CD4-positive, alpha-beta T cell treated with Interferon alpha-2 for 1 hour (primary cell): ENCODE measurements around the gene RPS19.

Experiments
- DNase-seq, 2 donors: peaks; one replicate each; pipeline ENCODE4 v3.0.0-alpha.2; 2020 to 2022

The RPS19 gene

DNA sequence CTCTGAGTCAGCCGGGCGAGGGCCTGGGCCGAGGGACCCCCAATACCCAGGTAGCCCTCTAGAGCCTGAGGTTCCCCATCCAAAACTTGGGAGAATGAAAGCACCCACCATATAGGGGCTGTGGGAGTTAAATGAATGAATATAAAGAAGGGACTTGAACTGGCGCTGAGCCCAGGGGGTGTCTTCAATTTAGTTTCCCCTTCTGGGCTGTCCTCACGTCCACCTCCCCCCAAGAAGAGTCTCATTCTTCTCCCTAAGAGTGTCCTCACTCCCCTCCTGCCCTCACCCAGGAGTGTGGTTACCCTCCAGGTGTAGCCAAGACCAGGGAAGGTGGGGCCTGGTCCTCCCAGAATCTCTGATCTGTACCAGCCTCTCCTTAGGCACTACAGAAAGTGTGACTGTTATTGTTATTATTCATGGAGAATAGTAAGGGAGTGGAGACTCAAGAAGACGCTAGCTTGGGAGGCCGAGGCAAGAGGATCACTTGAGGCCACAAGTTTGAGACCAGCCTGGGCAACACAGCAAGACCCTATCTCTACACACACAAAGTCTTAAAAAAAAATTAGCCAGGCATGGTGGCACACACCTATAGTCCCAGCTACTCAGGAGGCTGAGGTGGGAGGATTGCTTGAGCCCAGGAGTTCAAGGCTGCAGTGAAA is 19.7 kb downstream of the RPS19 start:
- DNase-seq = no peak

DNA sequence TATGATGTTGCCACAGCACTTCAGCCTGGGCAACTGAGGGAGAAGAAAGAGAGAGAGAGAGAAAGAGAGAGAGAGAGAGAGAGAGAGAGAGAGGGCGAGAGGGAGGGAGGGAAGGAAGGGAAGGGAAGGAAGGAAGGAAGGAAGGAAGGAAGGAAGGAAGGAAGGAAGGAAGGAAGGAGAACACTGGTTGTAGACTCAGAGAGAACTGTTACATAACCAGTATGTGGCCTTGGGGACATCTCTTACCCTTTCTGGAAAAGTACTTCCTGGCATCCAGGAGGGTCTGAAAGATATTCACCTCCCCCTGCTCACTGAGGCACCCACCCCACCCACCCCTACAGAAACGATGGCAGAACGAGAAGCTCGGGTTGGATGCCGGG is 20.3 kb downstream of the RPS19 start:
- DNase-seq = no peak

DNA sequence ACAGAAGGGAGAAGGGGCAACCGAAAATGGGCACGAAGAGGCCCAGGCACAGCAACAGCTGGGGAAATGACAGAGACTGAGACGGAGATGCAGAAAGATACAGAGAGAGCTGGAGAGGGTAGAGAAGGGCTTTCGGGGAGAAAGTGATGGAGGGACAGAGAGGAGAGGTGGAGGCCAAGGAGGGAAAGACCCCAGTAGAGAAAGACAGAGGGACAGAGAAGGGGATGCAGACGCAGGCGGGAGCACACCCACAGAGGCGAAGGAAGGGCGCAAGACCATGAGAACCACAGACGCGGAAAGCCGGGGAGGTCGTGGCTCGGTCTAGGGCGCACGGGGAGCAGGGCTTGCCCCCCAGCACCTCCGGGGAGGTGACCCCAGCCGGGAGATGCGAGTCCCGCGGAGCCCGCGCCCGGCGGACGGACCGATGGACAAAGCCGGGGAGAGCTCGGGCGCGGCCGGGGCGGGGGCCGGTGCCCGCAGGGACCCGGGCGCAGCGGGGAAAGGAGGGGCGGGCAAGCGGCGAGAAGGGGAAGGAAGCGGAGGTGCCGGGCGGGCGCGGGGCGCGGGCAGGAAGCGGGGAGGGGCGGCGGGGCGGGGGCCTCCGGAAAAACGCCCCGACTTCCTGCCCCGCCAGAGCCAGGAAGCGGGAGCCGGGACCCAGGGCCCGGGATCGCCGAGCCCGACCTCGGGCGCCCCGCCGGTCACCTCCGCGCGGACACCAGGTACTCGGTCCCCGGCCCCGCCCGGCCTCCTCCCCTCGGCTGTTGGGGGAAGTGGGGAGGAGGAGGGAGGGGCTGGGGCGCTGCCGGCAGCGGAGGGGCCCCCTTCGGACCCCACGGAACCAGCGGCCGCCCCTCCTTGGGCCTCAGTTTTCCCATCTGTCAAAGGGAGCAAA is 22.8 kb downstream of the RPS19 start, which contains the start of gene ARHGEF1:
Gene ARHGEF1, plus strand, starts transcription at position 617 of the 895 bp plus-strand sequence. CDS start 4,899 bp downstream, outside the sequence.
- peak; percentile 40 to 60 for DNase-seq

DNA sequence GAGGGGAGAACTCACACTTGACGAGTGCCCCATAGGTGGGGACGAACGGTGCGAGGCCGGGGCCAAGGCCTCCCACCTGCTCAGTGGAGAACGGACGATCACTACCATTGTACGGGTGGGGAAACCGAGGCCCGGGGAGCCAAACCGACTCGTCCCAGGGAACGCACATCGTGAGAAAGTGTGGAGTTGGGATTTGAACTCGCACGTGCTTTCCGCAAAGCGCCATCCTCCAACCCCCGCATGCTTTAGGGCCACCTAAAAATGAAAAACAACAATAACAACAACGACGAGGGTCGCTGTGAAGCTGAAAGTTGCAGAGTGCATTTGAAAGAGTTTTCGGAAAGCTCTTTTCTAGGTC is 23.4 kb downstream of the RPS19 start:
- no peak for DNase-seq

DNA sequence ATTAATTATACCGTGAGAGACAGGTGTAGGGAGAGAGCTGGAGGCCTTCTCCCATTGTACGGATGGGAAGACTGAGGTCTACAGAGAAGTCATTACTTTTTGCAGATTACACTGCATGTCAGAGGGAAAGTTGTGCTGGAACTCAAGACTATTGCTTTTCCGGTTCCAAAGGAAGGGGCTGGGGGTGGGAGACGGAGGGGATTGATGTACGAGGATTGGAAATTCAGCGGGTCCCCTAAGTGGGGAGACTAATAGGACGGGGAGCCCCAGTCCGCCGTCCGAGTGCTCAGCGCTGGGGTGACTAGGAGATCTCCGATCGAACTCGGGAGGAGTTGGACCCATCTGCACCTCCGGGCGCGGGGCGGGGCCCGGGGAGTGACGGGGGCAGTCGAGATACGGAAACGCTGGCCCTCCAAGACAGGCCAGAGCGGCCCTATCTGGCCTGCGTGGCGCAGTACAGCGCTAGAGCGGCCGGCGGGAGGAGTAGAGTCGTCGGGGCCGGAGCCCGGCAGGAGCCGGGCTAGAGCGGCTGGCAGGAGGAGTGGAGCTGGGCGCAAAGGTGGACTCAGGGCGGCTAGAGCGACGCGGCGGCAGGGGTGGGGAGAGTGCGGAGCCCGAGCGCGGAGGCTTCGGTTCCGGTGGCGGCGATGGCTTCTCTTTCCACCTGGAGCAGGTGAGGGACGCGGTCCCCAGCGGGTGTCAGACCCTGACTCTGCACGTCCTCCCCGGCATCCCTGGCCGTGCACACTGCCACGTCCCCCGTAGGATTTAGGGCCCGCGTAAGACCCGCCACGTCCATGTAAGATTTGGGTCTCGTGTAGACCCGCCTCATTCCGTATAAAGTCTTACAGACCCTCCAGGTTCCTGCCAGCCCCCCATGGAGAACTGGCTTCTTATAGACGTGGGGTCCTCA is 24.0 kb downstream of the RPS19 start:
- DNase-seq = peak; percentile 92 to 93

DNA sequence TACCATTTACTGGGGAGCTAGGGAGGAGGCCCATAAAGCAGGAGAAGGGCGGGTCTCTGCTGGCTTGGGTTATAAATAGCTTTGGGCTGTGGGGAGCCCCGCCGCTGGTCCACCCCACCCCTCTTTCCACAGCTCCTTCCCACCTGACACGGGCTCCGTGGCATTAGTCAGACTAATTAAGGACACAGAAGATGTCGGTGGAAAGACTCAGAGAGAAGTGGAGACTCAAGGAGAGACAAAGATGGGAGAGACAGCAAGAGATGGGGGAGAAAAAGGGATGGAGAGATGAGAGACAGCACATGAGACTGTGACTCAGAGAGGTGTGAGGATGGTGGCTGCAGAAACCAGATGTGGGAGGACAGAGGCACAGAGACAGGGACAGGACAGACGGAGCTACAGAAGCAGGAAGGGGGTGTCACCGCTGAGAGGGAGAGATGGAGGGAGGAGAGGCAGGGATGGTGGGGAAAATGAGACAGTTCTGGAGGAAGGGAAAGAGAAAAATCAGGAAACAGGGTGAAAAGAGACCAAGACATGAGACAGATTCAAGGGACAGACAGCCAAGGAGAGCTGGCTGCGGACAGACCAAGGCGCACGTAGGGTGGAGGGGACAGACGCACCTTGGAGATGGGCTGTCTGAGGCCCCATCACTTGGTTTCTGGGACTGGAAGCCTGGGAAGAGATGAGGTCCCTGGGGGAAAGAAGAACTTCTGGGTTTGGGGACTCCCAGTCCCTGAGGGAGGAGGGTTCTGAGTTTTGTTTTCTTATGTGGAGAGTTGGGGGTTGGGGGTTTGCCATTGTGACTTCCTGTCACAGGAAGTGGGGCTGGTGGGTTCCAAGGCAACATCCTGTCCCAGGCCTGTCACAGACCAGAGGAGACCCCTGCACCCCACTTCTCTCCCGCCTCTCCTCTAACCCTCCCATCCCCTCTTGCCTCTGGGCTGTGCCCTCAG is 27.0 kb downstream of the RPS19 start:
- DNase-seq = peak; percentile 70 to 80

DNA sequence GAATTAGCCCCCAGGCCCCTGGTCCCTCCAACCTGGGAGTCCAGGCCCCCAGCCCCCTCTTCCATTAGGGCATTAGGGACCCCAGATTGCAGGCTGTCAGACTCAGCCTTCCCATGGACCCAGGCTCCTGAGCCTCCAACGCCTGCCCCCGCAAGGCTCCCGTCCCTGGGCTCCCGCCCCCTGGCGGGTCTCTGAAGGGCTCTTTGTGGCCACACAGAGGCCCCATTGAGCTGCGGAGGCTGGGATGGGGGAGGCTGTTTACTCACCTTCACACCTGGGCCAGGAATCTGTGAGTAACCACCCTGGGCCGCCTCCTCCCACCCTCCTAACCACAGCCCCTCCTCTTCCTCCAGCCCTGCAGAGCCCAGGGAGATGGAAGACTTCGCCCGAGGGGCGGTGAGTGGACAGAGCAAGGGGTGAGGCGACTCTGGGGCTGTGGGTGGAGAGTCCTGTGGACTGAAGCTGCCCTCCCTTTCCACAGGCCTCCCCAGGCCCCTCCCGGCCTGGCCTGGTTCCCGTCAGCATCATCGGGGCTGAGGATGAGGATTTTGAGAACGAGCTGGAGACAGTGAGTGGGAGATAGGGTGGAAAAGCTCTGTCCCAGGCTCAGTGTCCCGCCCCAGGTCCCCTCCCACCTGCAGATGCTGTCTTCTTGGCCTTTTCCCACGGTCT is 27.8 kb downstream of the RPS19 start:
- DNase-seq = peak; percentile 76 to 83

DNA sequence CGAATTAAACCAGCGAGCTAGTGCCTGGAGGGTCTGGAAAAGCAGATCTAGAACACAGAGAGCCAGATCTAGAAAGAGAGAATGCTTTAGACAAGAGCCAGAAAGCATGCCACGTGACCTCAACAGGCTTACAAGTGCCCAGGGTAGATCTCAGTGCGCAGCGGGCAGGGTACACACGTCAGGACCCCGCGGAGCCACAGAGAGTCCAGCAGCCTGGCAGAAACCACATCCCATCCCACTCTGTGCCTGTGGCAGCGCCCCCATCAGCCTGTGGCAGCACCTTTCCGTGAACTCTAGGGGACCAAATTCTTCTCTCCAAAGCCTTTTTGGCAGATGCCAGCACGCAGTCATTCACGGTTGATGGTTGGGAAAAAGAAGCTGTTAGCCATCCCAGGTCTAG is 28.9 kb downstream of the RPS19 start:
- DNase-seq = no peak

DNA sequence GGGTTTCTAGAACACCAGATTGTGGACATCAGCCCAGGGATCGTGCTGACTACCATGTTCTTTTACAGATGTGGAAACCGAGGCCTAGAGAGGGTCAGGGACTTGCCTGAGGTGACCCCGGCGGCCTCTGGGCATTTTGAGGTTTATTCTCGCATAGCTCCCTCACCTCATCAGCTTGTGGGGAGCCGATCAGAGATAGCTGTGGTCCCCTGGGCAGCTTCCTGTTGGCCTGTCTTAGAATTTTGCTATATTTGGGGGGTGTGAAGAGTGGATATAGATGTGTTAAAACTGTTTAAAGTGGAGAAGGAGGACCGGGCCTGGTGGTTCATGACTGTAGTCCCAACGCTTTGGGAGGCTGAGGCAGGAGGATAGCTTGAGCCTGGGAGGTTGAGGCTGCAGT is 29.8 kb downstream of the RPS19 start:
- DNase-seq = no peak

DNA sequence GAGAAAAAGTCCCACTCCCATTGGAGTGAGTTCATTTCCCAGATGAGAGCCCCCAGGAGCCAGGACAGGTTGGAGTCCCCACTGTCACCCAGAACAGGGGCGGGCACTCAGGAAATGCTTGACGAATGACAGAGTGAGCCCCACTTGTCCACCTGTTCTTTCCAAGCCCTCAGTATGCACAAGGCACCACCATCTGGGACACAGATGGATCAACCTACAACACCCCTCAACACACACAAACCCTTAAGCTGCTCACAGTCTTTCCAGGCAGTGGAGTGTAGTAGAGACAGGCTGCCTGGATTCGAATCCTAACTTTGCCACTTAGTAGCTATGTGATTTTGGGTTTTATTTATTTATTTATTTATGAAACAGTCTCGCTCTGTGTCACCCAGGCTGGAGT is 30.9 kb downstream of the RPS19 start:
- DNase-seq = no peak

DNA sequence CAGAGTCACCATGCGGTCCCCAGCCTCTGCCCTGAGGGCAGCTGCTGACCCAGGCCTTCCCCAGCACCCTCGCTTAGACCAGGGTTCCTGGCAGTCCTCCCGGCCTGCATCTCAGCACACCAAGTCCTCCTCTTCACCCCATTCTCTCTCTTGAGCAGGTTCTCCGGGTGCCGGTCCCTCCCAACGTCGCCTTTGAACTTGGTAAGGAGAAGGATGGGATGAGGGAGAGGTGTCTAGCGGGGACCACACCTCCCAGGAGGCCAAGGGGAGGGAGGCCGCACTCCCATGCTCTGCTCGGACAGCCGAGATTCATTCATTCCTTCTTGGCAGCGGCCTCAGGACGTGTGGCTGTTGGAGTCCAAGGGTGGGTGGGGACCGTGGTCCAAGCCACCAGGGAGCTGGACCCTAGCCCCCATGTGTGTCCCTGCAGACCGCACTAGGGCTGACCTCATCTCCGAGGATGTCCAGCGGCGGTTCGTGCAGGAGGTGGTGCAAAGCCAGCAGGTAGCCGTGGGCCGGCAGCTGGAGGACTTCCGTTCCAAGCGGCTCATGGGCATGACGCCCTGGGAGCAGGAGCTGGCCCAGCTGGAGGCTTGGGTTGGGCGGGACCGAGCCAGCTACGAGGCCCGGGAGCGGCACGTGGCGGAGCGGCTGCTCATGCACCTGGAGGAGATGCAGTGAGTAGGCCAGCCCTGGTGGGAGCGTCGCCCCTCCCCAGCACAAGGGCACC is 32.3 kb downstream of the RPS19 start:
- no peak for DNase-seq

DNA sequence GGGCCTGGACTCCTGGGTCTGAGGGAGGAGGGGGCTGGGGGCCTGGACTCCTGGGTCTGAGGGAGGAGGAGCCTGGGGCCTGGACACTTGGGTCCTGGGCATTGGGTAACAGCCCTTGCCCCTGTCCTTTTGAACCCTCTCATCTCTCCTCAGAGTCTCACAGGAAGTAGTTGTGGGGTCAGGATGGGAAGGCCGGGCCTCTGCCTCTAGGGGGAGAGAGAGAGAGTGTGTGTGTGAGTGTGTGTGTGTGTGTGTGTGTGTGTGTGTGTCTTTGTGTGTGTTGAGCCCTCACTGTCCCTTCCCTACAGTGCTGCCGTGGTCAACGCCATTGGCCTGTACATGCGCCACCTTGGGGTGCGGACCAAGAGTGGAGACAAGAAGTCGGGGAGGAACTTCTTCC is 33.8 kb downstream of the RPS19 start:
- DNase-seq = peak in 1 of 2 donors; percentile 51

DNA sequence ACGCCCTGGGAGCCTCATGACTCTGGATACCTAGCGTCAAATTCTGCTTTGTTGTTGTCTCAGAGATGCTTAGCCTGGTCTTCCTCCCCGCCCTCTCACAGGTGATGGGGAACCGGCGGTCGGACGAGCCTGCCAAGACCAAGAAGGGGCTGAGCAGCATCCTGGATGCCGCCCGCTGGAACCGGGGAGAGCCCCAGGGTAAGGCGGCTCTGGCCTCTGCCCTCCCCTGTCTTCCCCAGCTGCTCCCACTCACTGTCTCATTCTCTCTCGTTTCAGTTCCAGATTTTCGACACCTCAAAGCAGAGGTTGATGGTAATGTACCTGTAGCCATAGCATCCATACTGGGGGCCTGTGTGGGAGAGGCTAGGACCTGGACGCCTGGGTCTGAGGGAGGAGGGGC is 34.3 kb downstream of the RPS19 start:
- DNase-seq = no peak

DNA sequence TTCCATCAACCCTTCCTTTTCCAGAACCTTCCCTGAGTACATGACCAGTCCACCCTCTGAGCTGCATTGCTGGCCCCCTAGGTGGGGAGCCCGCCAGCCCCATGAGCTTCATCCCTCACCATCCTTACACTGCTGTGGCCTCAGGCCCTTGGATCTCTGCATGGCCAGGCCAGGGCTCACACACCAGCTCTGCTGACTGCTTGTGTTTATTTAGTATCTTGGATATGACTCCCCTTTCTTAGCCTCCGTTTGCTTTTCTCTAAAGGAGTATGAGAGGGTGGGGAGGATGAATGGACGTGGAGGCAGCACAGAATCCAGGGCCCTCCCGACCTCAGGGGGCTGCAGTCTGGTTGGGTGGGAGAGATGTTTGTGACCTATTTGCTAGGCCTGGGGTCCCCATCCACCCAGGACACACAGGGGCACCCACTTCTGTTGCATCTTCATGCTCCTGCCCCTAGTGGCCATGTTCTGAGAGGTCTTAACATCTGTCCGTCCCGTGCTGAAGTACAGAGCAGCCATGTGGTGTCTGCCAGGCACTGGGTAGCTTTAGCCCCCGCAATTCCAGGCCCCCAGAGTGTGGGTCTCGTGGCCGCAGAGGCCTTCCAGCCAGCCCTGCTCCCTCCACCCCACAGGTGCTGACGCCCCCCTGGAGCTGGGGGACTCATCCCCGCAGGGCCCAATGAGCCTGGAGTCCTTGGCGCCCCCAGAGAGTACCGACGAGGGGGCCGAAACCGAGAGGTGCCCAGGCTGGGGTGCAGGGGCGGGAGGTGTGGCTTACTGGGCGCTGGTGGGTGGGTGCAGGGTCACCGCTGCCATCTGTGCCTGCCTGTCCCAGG is 35.9 kb downstream of the RPS19 start:
- no peak for DNase-seq

DNA sequence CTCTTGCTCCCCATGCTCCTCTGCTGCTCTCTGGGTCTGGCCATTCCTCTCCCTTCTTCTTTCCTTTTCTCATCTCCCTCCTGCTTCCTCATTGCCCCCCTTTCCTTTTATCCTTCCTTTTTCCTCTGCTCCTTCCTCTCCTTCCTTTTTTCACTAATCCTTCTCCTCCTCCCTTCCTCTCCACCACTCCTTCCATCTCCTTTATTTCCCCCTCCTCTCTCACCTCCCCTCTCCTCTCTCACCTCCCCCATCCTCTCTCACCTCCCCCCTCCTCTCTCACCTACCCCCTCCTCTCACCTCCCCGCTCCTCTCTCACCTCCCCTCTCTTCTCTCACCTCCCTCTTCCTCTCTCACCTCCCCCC is 36.5 kb downstream of the RPS19 start:
- no peak for DNase-seq

DNA sequence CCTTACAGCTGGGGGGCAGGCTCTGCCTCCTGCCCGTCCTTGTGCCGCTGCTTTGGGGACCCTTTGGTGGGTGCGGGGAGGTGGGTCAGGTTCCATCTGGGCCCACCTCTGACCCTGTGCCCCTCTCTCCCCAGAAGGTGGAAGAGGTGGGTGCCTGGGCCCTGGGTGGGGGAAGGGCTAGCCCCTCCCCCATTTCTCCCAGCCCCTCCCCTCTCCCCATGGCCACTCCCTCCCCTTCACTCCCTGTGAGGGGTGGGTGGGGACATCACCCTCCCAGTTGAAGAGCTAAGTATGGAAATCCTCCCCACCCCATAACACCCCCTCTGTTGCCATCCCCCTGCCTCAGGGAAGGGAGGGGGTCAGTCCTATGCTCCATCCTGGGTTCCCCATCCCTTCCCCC is 37.1 kb downstream of the RPS19 start:
- DNase-seq = no peak

DNA sequence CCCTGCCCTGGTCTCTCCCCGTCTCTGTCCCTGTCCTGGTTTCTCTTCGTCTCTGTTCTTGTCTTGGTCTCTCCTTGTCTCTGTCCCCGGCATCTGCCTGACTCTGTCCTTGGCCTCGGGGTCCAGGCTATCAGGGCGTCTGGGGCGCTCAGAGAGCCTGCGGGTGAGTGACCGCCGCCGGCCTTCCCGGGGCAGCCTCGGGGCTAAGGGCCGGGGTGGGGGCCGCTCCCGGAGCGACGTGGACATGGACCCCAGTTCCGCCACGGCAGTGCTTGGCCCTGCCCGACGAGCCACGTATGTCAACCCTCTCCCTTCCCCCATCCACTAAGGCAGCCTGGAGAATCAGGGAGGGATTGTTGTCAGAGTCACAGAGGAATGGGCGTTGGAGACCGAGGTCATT is 37.8 kb downstream of the RPS19 start:
- no peak for DNase-seq

DNA sequence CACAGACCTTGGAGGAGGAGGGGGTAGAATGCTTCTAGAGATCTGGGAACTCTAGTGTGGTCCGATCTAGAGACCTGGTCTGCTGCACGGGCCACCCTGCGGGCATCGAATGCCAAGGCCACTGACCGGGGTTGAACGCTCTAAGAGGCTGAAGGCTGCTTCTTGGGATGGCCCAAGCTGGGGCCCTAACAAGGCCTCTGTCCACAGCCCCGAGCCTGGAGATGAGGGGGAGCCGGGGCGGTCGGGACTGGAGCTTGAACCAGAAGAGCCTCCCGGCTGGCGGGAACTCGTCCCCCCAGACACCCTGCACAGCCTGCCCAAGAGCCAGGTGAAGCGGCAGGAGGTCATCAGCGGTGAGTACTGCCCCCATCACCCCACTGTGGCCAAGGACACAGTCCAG is 38.2 kb downstream of the RPS19 start:
- DNase-seq = no peak

DNA sequence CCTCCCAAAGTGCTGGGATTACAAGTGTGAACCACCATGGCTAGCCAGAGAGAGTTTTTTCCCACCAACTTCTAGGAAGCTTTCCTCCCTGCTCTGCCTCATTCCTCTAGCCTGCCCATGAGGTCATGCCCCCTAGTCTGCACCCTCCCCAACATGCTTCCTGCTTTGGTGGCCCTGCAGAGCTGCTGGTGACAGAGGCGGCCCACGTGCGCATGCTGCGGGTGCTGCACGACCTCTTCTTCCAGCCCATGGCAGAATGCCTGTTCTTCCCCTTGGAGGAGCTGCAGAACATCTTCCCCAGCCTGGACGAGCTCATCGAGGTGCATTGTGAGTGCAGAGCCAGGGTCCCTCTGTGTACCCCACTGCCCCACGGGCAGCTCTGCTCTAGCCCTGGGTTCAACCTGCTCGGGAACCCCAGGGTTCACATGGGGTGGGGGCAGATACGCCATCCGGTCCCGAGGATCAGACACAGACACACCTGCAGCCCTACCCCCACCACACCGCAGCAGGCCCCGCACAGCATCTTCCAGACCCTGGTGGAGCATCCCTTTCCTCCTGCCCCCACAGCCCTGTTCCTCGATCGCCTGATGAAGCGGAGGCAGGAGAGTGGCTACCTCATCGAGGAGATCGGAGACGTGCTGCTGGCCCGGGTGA is 41.8 kb downstream of the RPS19 start:
- DNase-seq = no peak
